HepG2 (cell line): ENCODE results near the gene FOXN3. TPM values are rescaled to one million over a fixed set of nuclear protein-coding genes. Genes with fewer than 3 reads are reported as not detected.

Experiments used
- ATAC-seq: fragments of 200-7000 bp; cut with Tn5 transposase; 3 replicates; pipeline ENCODE4 v1.9.1; 2020; ENCODE audit warnings: mild to moderate bottlenecking, moderate library complexity
- BruUV-seq: library from RNA; stranded (reverse); fragments of 400-500 nt; replicated peaks from 2 replicates; lab custom pipeline; 2021; lab: Mats Ljungman, UMichigan
- CTCF ChIA-PET: fragments of 300-600 bp; formaldehyde crosslinking; extraction: SDS; loops from one replicate; lab custom pipeline; 2021; ENCODE audit warnings: low total read pairs, inconsistent platforms, low intra/inter-chr PET ratio; lab: Yijun Ruan, JAX
- POLR2A ChIA-PET: fragments of 350-600 bp; sonication (Branson Sonifier 250); formaldehyde crosslinking; loops from one replicate; lab custom pipeline; 2020; ENCODE audit warnings: antibody characterized with exemption, inconsistent platforms; lab: Yijun Ruan, JAX
- DNase-seq: peaks from one replicate; pipeline ENCODE4 v3.0.0-alpha.2; 2015; ENCODE audit warnings: low spot score
- FAIRE-seq: peaks from 3 replicates; lab custom pipeline; 2011; peaks lifted over from hg19 to GRCh38; lab: Jason Lieb, UNC
- H2AFZ ChIP-seq: one replicate; pipeline ENCODE4 v1.6.1; 2011; ENCODE audit warnings: low read length, inconsistent platforms
- H3K27ac ChIP-seq: fragments of 300-600 bp; 3 replicates; pipeline ENCODE4 v1.8.0; 2011; ENCODE audit warnings: mixed run types, mild to moderate bottlenecking, mixed read lengths, low read length, inconsistent platforms; ENCODE audit not compliant: insufficient read depth; ENCODE audit errors: extremely low read length
- H3K27me3 ChIP-seq, 2 experiments: fragments of 200-600 bp in 1 of 2; 2 replicates in 1 of 2; 3 replicates in 1 of 2; pipeline versions ENCODE4 v1.6.0 to v1.8.0; 2011; ENCODE audit warnings: low read length in 2 of 2, mild to moderate bottlenecking in 2 of 2, moderate library complexity in 2 of 2, inconsistent platforms in 1 of 2; ENCODE audit not compliant: insufficient read depth in 2 of 2, control insufficient read depth in 1 of 2
- H3K36me3 ChIP-seq, 2 experiments: fragments of 200-600 bp in 1 of 2; replicated peaks in 1 of 2; 2 replicates in 1 of 2; 3 replicates in 1 of 2; pipeline versions ENCODE4 v1.5.1 to v1.8.0; 2011; ENCODE audit warnings: low read length in 2 of 2, inconsistent platforms in 1 of 2; ENCODE audit not compliant: insufficient read depth in 2 of 2, control insufficient read depth in 1 of 2
- H3K4me1 ChIP-seq: 2 replicates; pipeline ENCODE4 v1.5.1; 2012; ENCODE audit warnings: low read length, inconsistent platforms; ENCODE audit not compliant: insufficient read depth
- H3K4me2 ChIP-seq: 2 replicates; pipeline ENCODE4 v1.6.0; 2011; ENCODE audit warnings: low read depth, low read length, inconsistent platforms
- H3K4me3 ChIP-seq, 3 experiments: fragments of 200-600 bp in 1 of 3; sonication (generic), shearing (Covaris generic) in 1 of 3; replicated peaks in 1 of 3; 2 replicates each; pipeline ENCODE4 v1.5.1; 2011 to 2016; ENCODE audit warnings: low read length in 3 of 3, inconsistent platforms in 2 of 3, low read depth in 2 of 3, mild to moderate bottlenecking in 2 of 3, control low read depth in 1 of 3, mixed read lengths in 1 of 3; ENCODE audit not compliant: insufficient read depth in 1 of 3
- H3K79me2 ChIP-seq: one replicate; pipeline ENCODE4 v1.6.1; 2011; ENCODE audit warnings: low read length, inconsistent platforms; ENCODE audit not compliant: insufficient read depth
- H3K9ac ChIP-seq: 2 replicates; pipeline ENCODE4 v1.6.0; 2011; ENCODE audit warnings: mild to moderate bottlenecking, low read depth, low read length, inconsistent platforms; ENCODE audit not compliant: insufficient read depth
- H3K9me3 ChIP-seq: 2 replicates; pipeline ENCODE4 v1.5.1; 2012; ENCODE audit warnings: mild to moderate bottlenecking, low read length
- H4K20me1 ChIP-seq: 2 replicates; pipeline ENCODE4 v1.6.0; 2011; ENCODE audit warnings: inconsistent platforms, mild to moderate bottlenecking, low read length, moderate library complexity; ENCODE audit not compliant: insufficient read depth
- AKAP8 ChIP-seq: sonication (generic); formaldehyde crosslinking; IDR thresholded peaks from 2 replicates; pipeline ENCODE4 v1.5.1; 2020; ENCODE audit warnings: mild to moderate bottlenecking, missing genetic modification reagents
- FOXP1 ChIP-seq, 2 experiments: fragments of 450-650 bp in 1 of 2; IDR thresholded peaks; 2 replicates each; pipeline ENCODE4 v1.6.1; 2017 to 2018; ENCODE audit warnings: antibody characterized with exemption in 1 of 2
- HDAC1 ChIP-seq: sonication (generic); formaldehyde crosslinking; IDR thresholded peaks from 2 replicates; pipeline ENCODE4 v1.5.1; 2020; ENCODE audit warnings: mild to moderate bottlenecking, missing genetic modification reagents
- HOXA3 ChIP-seq: sonication (generic); formaldehyde crosslinking; IDR thresholded peaks from 2 replicates; pipeline ENCODE4 v1.5.0; 2020; ENCODE audit warnings: missing genetic modification reagents
- KDM3A ChIP-seq: IDR thresholded peaks from 2 replicates; pipeline ENCODE4 v1.6.1; 2018; ENCODE audit warnings: low read depth, missing compliant biosample characterization
- NCOA2 ChIP-seq: sonication (generic); formaldehyde crosslinking; IDR thresholded peaks from 2 replicates; pipeline ENCODE4 v1.8.0; 2022; ENCODE audit warnings: inconsistent platforms
- RORA ChIP-seq: sonication (generic); formaldehyde crosslinking; IDR thresholded peaks from 2 replicates; pipeline ENCODE4 v1.5.0; 2020; ENCODE audit warnings: mild to moderate bottlenecking, missing genetic modification reagents, moderate library complexity
- ZNF644 ChIP-seq: IDR thresholded peaks from 2 replicates; pipeline ENCODE4 v1.6.1; 2016; ENCODE audit warnings: low read depth
- ZNF773 ChIP-seq: sonication (generic); formaldehyde crosslinking; IDR thresholded peaks from 2 replicates; pipeline ENCODE4 v1.4.0; 2020; ENCODE audit warnings: missing genetic modification reagents, borderline replicate concordance
- WGBS: methylation state at CpG from one replicate; pipeline ENCODE4 v1.1.6; 2017; ENCODE audit warnings: low lambda C conversion rate; 5-methylcytosine and 5-hydroxymethylcytosine counted together
- in situ Hi-C: cut with HindIII; loops from 2 replicates; pipeline ENCODE4 v1.10.0; 2017; ENCODE audit warnings: low pct_unique_long_range_greater_than_20kb; ENCODE audit not compliant: extremely low pct_ligation_motif_present
- intact Hi-C: fragments of 100-400 bp; cut with micrococcal nuclease; formaldehyde crosslinking; loops from one replicate; pipeline ENCODE4 v1.10.0; 2022; ENCODE audit not compliant: unreplicated experiment
- polyA plus RNA-seq, 8 experiments: library from polyadenylated mRNA; depleted of rRNA in 3 of 8; stranded (reverse) in 7 of 8; unstranded in 1 of 8; fragments of >200 nt; fragmentation: Illumina TruSeq in 4 of 8; extraction: Trizol in 4 of 8; gene quantifications; 2 replicates each; pipeline versions ENCODE4 v1.2.1 to v1.2.3, GENCODE V29; 2011 to 2016; ENCODE audit warnings: low read depth in 4 of 8, missing spikeins in 1 of 8, mixed read lengths in 1 of 8; ENCODE audit not compliant: insufficient read depth in 1 of 8
- total RNA-seq, 5 experiments: library from RNA; depleted of rRNA; stranded (reverse); fragments of >200 nt; fragmentation: Illumina TruSeq; extraction: Trizol; gene quantifications; 2 replicates each; pipeline ENCODE4 v1.2.3, GENCODE V29; 2016; ENCODE audit warnings: low read depth in 1 of 5
- TF ChIP-seq, protein P1 (sequence below): sonication (generic); formaldehyde crosslinking; IDR thresholded peaks from 2 replicates; pipeline ENCODE4 v1.4.0; 2020; ENCODE audit warnings: low read depth, missing genetic modification reagents
- TF ChIP-seq, protein P2 (sequence below): sonication (generic); formaldehyde crosslinking; IDR thresholded peaks from 2 replicates; pipeline ENCODE4 v1.4.0; 2020; ENCODE audit warnings: mild to moderate bottlenecking, low read depth, missing genetic modification reagents
- TF ChIP-seq, protein P3 (sequence below): sonication (generic); formaldehyde crosslinking; IDR thresholded peaks from 2 replicates; pipeline ENCODE4 v1.4.0; 2020; ENCODE audit warnings: missing genetic modification reagents
- TF ChIP-seq, protein P4 (sequence below): IDR thresholded peaks from 2 replicates; pipeline ENCODE4 v1.6.1; 2016; ENCODE audit warnings: mild to moderate bottlenecking

Gene FOXN3
- total and polyA plus RNA-seq, 2 of the 13 experiments (the other 11 are each of a cell fraction or from before 2014, with no cell fraction given): 32.4 to 70.2 TPM

DNA sequence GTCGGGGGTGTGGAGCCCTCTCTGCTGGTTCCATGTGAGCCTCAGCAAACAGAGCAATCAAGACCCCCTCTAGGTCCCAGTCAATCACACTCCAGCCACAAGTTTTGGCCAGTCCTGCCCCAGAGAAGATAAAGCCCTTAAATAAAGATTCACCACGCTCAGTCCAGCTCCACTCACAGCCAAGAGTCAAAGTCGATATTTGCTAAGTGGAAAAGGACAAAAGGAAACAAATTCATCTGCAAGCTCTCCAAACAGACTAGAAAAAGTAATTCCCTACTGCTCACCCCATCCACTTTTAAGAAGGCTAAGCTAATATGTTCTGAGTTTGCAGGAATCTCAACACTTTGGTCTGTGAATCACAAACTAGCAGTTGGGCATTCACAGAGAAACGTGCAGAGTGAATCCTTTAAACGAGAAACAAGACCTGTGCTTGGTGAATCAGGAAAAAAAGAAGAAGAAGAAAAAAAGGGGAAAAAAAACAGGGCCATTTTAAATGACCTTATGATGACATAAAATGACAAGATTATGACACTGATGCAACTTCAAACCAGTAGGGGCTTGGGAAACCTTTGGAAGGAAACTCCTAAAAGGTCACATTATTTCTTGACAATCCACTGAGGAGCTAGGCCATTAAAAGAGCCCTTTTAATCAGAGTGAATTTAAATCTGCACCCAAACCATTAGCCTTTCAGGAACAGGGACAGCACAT is 41.8 kb upstream of the FOXN3 start:
- Histone ChIP-seq H3K27ac (peak overlapping the region; percentile 63), H3K4me1 (peaks cover 49% of the 10 kb centered on the region), H3K9ac (0 out of 2 replicates have a peak overlapping the region, but pooled peaks have one; percentile 2), H3K79me2 (no peaks in the 10 kb centered on the region), H3K4me2 (peak overlapping the region; percentile 52), H3K36me3 (no peaks in the 10 kb centered on the region), H3K4me3 (peak overlapping the region in 2 of 3 experiments; percentile 1 to 31; a peak in 1 of 6 replicates), H3K27me3 (no peaks in the 10 kb centered on the region), H4K20me1 (no peaks in the 10 kb centered on the region), H3K9me3 (no peaks in the 10 kb centered on the region), H2AFZ (no peak overlapping the region)
- 0% methylated on average over 4 of the region's 5 CpGs for WGBS
- intact Hi-C loops: no loop called here
- in situ Hi-C loops: no loop called here
- no TSS peak for BruUV-seq
- peak; percentile 98 for FAIRE-seq
- peak; percentile 92 for DNase-seq
- ATAC-seq: peak; percentile 92
- CTCF ChIA-PET: no interaction called here
- POLR2A ChIA-PET: interaction anchor here (0.8 to 1.2 kb wide), 2 partner anchors 23 to 108 kb away, joined by 3 read pairs; no protein-coding TSS in a partner anchor
- TF ChIP-seq, protein P1, sequence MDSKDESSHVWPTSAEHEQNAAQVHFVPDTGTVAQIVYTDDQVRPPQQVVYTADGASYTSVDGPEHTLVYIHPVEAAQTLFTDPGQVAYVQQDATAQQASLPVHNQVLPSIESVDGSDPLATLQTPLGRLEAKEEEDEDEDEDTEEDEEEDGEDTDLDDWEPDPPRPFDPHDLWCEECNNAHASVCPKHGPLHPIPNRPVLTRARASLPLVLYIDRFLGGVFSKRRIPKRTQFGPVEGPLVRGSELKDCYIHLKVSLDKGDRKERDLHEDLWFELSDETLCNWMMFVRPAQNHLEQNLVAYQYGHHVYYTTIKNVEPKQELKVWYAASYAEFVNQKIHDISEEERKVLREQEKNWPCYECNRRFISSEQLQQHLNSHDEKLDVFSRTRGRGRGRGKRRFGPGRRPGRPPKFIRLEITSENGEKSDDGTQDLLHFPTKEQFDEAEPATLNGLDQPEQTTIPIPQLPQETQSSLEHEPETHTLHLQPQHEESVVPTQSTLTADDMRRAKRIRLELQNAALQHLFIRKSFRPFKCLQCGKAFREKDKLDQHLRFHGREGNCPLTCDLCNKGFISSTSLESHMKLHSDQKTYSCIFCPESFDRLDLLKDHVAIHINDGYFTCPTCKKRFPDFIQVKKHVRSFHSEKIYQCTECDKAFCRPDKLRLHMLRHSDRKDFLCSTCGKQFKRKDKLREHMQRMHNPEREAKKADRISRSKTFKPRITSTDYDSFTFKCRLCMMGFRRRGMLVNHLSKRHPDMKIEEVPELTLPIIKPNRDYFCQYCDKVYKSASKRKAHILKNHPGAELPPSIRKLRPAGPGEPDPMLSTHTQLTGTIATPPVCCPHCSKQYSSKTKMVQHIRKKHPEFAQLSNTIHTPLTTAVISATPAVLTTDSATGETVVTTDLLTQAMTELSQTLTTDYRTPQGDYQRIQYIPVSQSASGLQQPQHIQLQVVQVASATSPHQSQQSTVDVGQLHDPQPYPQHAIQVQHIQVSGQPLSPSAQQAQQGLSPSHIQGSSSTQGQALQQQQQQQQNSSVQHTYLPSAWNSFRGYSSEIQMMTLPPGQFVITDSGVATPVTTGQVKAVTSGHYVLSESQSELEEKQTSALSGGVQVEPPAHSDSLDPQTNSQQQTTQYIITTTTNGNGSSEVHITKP (CRISPR knock-in tag): no peak
- TF ChIP-seq AKAP8 (CRISPR knock-in tag) (no peak), ZNF644 (CRISPR knock-in tag) (peak; percentile 17; the same call in 1 of the 2 replicates), RORA (0 out of 2 replicates have a peak, but pooled peaks have one; percentile 46), KDM3A (CRISPR knock-in tag) (no peak), HOXA3 (peak; percentile 32; the same call in 1 of the 2 replicates), ZNF773 (no peak), HDAC1 (0 out of 2 replicates have a peak, but pooled peaks have one; percentile 48), FOXP1 (IDR thresholded peaks at IDR 0.05) (no peak), FOXP1 (CRISPR knock-in tag; IDR thresholded peaks at IDR 0.05) (peak; percentile 47; the same call in 1 of the 2 replicates), NCOA2 (peak; percentile 53; the same call in 1 of the 2 replicates)
- TF ChIP-seq, protein P2, sequence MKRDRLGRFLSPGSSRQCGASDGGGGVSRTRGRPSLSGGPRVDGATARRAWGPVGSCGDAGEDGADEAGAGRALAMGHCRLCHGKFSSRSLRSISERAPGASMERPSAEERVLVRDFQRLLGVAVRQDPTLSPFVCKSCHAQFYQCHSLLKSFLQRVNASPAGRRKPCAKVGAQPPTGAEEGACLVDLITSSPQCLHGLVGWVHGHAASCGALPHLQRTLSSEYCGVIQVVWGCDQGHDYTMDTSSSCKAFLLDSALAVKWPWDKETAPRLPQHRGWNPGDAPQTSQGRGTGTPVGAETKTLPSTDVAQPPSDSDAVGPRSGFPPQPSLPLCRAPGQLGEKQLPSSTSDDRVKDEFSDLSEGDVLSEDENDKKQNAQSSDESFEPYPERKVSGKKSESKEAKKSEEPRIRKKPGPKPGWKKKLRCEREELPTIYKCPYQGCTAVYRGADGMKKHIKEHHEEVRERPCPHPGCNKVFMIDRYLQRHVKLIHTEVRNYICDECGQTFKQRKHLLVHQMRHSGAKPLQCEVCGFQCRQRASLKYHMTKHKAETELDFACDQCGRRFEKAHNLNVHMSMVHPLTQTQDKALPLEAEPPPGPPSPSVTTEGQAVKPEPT (CRISPR knock-in tag): no peak
- TF ChIP-seq, protein P3, sequence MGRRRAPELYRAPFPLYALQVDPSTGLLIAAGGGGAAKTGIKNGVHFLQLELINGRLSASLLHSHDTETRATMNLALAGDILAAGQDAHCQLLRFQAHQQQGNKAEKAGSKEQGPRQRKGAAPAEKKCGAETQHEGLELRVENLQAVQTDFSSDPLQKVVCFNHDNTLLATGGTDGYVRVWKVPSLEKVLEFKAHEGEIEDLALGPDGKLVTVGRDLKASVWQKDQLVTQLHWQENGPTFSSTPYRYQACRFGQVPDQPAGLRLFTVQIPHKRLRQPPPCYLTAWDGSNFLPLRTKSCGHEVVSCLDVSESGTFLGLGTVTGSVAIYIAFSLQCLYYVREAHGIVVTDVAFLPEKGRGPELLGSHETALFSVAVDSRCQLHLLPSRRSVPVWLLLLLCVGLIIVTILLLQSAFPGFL: no peak
- TF ChIP-seq, protein P4, sequence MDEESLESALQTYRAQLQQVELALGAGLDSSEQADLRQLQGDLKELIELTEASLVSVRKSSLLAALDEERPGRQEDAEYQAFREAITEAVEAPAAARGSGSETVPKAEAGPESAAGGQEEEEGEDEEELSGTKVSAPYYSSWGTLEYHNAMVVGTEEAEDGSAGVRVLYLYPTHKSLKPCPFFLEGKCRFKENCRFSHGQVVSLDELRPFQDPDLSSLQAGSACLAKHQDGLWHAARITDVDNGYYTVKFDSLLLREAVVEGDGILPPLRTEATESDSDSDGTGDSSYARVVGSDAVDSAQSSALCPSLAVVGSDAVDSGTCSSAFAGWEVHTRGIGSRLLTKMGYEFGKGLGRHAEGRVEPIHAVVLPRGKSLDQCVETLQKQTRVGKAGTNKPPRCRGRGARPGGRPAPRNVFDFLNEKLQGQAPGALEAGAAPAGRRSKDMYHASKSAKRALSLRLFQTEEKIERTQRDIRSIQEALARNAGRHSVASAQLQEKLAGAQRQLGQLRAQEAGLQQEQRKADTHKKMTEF: peak; percentile 47; the same call in 1 of the 2 replicates
